Measurements from ENCODE around the gene FAM114A2.

The FAM114A2 gene

DNA sequence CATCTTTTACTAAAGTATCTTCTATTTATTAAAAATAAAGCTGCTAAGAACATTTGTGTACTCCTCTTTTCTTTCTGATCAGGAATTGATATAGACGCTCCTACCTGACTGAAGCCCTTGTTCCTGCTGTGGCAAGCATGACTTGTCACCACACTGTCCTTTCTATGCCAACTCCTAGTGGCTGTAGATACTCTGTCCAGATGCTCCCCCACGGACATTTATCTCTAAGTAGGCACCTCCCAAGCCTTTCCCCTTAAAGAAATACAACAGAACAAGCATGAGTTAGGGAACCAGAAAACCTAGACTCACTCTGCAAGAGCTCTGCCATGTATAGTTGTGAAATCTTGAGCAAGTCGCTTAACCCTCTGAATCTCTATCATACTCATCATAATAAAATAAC is 53.2 kb downstream of the FAM114A2 start:
- no peak for DNase-seq (ENCODE audit: low read depth in 2 of 2)

DNA sequence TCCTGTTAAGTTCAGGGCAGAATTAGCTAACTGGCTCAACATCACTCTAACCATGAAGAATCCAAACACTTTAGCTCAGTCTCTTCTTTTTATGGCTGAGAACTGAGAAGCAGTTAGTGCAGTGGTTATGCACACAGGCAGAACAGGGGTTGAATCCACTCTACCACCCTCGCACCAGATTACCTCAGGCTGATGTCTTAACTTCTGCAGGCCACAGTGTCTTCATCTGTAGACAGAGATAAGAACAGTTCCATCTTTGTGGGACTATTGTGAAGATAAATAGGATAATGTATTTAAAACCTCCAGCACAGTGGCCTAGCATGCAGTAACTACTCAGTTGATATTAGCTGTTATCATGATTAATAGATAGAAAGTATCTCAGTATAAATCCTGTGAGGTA is 54.8 kb downstream of the FAM114A2 start:
- no peak for DNase-seq (ENCODE audit: low read depth in 2 of 2)

DNA sequence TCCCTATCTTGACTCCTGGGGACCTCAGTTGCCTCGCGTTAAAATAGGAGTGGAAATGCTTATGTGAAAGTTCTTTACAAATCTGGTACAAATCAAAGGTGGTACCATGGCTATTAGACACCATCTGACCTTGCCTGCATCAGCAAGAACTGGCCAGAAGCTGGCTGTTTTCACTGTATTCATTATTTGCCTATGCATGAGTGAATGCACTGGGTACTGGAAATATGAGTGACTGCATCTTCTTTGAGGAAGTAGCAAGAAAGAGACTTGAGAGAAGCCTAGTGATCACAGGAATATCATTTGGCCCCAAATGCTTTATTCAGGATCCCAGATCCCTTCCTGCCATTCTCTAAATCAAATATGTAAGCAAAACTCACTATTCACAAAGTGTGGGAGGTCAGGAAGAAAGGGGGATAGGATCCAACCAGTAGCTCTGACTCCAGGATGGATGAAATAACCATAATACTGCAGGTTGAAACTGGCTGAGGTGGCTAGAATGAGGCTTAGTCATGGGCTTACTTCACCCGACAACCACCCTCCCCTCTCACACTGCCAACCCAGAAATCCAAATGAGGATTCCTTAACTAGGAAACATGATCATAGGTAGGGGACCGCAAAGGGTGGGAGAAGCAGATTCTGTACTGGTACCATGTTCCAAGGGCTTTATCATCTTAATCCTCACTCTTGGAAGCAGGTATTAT is 56.7 kb downstream of the FAM114A2 start:
- no peak for DNase-seq (ENCODE audit: low read depth in 2 of 2)

GRCh38 chr5:153979028-153979783 is 59.5 kb downstream of the FAM114A2 start:
- DNase-seq (ENCODE audit: low read depth in 2 of 2) = no peak

DNA sequence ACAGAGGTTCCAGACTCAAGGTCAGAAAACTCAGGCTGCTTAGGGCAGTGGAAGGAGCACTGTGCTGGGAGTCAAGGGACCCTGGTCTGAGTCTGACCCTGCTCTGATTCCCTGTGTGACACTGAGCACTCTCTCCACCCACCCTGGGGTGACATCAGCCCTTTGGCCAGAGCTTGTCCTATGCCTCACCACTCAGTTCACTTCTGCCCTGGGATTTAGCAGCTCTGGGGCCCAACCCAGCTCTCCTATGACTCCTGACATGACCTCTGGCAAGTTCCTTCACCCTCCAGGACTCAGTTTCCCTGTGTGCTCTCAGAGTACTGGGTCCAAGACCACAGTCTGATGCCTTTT is 63.9 kb downstream of the FAM114A2 start:
- no peak for DNase-seq (ENCODE audit: low read depth in 2 of 2)

GRCh38 chr5:153974131-153974812 is 64.4 kb downstream of the FAM114A2 start:
- DNase-seq (ENCODE audit: low read depth in 2 of 2) = no peak

- DNase-seq (ENCODE audit: low read depth in 2 of 2) = no peak
These were observed 66.5 kb downstream of the FAM114A2 start for GRCh38 chr5:153972240-153972639.

DNA sequence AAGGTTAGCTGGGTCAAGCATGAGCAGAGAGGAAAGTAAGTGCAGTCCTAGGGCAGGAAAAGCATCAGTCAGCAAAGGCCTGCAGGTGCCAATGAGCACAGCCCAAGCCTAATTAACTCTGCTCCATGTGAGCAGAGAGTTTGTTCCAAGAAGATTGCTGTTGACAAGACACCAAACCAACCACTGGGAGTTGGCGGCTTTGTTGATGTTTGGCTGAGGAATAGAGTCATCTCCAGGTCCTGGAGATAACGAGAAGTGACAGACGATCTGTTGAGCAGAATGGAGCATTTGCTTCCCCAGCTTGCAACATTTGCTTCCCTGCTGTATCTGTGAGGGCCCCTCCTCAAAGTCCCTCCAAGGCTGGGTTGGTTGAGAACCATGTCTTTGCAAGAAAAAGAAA is 68.2 kb downstream of the FAM114A2 start:
- no peak for DNase-seq (ENCODE audit: low read depth in 2 of 2)

GRCh38 chr5:153969563-153969895 is 69.2 kb downstream of the FAM114A2 start:
- DNase-seq (ENCODE audit: low read depth in 2 of 2) = no peak

DNA sequence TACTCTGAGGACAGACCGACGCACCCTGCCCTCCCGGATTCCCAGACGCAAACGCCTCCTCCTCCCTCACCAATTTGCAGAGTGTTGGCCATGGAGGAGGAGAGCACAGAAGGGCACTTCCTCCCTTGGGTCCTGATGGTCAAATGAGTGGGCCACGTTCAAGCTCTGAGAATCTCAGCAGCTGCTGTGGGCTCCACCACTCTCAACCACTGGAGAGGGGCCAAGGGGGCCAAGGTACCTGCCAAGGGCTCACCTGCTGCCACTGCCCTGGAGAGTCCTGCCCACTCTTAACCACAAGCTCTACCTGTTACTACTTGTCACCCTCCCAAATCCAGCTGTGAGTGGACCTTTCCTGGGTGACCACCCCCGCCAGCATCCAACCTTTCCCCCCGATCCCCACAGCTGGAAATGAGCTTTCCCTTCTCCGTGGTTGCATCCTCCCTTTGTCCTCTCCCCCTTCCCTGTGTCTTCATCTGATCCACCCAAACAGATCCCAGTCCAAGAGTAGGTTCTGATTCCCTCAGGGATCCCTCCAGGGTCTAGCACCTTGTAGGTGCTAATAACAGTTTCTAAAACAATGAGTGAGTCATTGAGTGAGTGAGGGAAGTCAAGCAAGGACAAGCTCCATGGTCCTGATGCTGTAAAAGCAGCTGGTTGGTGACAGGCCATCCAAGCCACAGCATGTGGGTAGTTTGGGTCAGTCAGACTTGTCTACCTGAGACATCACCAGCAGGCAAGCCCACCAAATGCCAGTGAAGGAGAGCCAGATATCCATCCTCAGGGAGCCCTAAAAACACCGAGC is 69.7 kb downstream of the FAM114A2 start:
- no peak for DNase-seq (ENCODE audit: low read depth in 2 of 2)

GRCh38 chr5:153964880-153965645 is 73.6 kb downstream of the FAM114A2 start:
- peak in 1 of 2 experiments; percentile 39 for DNase-seq (ENCODE audit: low read depth in 2 of 2)

- DNase-seq (ENCODE audit: low read depth in 2 of 2) = no peak
These were observed 74.4 kb downstream of the FAM114A2 start for GRCh38 chr5:153964191-153964879.

DNA sequence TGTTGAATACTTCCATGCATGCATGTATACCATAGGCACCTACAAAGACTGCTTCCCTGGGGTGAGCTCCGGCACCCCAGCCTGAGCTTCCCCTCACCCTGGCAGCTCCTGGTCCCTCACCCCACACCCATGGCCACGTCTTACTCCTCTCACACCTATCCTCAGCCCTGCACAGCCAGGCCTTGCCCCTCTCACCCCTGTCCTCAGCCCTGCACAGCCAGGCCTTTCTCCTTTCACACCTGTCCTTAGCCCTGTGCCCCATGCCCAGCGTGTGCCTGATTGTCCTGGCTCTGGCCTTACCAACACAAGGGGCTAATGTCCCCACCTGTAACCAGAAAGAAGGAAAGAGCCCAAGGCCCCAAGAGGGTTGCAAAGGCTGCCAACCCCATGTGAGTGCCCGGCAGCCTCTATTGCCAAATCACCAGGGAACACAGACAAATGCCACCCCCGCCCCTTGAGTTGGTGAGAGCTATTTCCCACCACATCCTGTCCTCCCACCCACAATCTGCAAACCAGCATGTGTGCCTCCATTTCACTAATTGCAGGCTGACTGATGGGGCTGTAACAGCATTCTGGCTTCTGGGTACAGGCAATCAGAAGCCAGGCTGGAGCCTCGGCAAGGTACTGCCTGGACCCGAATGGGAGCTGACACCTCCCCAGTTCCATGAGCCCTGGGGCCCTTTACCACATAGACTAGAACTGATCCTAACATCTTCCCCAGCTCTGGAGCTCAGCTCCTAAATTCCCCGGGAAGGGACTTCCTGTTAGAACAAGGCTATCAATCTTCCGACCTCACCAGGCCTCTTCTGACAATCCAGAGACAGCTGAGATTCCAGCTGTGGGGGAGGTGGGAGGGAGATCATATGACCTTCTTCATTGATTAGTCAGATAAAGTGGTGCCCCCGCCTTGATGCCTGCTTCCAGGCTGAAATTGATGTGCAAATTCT is 78.2 kb downstream of the FAM114A2 start:
- no peak for DNase-seq (ENCODE audit: low read depth in 2 of 2)

DNA sequence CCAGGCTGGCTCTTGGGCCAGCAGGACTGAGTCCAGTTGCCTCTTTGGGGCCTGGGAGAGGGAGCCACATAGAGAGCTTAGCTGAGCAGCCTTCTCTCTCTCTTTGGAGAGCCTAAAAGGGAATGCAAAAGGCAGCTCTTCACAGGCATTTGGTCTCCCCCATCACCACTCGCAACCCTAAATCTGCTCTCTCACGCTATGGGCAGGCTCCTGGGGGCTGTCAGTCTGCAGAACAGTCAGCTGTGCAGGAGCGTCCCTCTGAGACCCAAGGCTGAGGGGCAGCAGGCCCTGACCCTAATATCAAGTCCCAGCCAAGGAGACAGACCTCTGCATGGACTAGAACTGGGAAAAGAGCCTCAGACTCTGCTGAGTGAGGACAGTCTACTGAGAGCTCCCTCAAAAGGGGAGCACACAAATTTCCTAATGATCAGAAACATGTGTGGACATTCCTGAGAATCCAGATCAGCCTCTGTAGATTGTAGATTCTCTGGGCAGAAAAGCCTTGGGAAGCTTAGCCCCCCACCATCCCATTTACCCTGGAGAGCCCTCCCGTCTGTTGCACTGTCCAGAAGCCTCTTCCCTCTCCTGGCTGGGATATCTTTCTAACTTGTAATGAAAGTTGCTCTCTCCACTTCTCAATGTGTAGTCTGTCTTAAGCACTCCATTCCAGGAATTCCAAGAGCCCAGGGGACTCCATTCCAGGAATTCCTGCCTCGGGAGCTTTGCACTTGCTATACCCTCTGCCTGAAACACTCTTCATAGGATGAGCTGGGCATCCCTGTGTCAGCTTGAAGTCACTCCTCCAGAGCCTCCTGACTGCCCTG is 79.4 kb downstream of the FAM114A2 start:
- DNase-seq (ENCODE audit: low read depth in 2 of 2) = peak; percentile 87 to 88

DNA sequence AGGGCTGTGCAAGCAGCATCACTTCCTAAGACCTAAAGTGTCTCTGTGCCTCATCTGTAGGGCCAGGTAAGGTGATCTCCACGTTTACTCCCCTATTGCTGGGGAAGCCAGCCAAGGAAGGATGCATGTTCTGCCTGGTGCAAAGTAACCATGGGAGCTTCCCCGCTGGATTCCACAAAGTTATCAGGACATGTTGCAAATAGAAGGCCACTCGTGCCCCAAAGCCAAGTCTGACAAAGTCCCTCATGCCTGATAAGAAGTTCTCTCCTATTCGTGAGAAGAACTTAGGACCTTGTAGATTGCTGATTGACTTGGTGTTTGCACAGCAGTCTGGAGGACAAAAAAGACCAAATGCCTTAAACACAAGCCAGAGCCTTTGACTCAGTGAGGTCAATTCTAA is 81.5 kb downstream of the FAM114A2 start:
- DNase-seq (ENCODE audit: low read depth in 2 of 2) = no peak

DNA sequence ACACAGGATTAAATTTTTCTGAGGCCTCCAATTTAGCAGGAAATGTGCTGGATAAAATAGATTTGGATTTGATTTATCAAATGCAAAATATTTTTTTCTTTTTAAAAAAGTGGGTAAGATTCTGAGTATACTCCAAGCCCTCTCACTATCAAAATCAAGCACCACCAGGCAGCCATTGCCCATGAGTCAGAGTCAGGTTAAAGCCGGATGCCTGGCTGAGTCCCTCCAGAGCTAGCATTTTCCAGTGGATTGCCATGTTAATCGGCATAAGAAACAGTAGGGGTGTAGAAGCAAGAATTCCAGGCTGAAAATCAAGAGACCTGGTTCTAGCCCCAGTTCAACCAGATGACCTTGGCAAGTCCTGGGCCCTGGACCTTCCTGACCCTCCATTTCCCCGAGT is 85.3 kb downstream of the FAM114A2 start:
- DNase-seq (ENCODE audit: low read depth in 2 of 2) = no peak

GRCh38 chr5:153952893-153953292 is 85.8 kb downstream of the FAM114A2 start:
- DNase-seq (ENCODE audit: low read depth in 2 of 2) = peak; percentile 52 to 67

- DNase-seq (ENCODE audit: low read depth in 2 of 2) = no peak
These were observed 86.7 kb downstream of the FAM114A2 start for GRCh38 chr5:153952057-153952456.

GRCh38 chr5:153941265-153941664 is 97.4 kb downstream of the FAM114A2 start:
- no peak for DNase-seq (ENCODE audit: low read depth in 2 of 2)

Measured in fibroblast of skin of left biceps (primary cell).